GM12875 (cell line): ENCODE data around the gene CARM1.

Source experiments
- H3K4me3 ChIP-seq: one replicate; pipeline ENCODE4 v1.5.1; 2011; ENCODE audit warnings: low read depth, low read length, control low read depth
- TF ChIP-seq, protein P1 (sequence below): IDR thresholded peaks from 2 replicates; pipeline ENCODE4 v1.5.1; 2011; ENCODE audit warnings: low read depth, mild to moderate bottlenecking, control low read depth, inconsistent platforms, low read length, moderate library complexity, borderline replicate concordance; ENCODE audit not compliant: insufficient read depth

The CARM1 gene

DNA sequence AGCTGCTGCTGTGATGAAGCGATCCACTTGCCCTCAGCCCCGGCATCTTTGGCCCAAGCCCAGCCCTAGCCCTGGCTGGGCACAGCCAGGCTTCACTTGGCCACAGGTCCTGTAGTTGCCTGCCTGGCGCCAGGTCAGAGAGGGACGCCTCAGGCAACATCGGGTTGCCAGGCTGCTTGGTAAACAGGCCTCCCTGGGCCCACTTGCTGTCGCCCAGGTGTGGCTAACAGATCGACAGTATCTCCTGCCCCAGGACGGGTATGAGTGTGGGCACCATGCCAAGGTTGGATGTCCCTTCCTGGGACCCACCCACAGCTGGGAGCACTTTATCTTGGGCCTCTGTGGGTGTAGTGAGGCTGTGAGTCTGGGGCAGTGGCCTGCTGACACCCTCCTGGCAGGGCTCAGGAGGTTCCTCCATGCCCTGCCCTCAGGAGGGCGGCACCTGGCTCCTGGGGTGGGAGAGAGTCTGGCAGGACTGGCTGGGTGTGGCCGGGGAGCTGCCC, 27.8 kb downstream of the CARM1 start:
- TF ChIP-seq, protein P1, sequence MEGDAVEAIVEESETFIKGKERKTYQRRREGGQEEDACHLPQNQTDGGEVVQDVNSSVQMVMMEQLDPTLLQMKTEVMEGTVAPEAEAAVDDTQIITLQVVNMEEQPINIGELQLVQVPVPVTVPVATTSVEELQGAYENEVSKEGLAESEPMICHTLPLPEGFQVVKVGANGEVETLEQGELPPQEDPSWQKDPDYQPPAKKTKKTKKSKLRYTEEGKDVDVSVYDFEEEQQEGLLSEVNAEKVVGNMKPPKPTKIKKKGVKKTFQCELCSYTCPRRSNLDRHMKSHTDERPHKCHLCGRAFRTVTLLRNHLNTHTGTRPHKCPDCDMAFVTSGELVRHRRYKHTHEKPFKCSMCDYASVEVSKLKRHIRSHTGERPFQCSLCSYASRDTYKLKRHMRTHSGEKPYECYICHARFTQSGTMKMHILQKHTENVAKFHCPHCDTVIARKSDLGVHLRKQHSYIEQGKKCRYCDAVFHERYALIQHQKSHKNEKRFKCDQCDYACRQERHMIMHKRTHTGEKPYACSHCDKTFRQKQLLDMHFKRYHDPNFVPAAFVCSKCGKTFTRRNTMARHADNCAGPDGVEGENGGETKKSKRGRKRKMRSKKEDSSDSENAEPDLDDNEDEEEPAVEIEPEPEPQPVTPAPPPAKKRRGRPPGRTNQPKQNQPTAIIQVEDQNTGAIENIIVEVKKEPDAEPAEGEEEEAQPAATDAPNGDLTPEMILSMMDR = no peak

DNA sequence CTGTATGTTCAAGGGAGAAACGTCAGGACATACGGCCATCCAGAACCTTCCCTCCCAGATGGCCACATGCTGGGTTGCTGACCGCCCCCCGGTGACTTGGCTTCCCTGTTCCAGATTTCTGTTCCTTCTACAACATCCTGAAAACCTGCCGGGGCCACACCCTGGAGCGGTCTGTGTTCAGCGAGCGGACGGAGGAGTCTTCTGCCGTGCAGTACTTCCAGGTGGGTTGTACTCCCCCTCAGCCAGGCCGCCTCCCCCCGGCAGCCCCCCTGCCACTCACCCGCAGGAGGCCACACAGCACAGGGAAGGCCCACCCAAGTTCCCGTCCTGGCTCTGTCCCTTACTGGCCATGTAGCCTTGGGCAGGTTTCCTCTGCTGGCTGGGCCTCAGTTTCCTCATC, 36.6 kb downstream of the CARM1 start:
- H3K4me3 ChIP-seq = no peak overlapping the region
- TF ChIP-seq, protein P1 = no peak

More for the DNA sequence above, 27.8 kb downstream of the CARM1 start:
- H3K4me3 ChIP-seq = no peak overlapping the region

GRCh38 chr19:10908380-10908960, 37.1 kb downstream of the CARM1 start:
- TF ChIP-seq, protein P1 = no peak

GRCh38 chr19:10911579-10912363, 40.4 kb downstream of the CARM1 start:
- H3K4me3 ChIP-seq = no peak overlapping the region
- TF ChIP-seq, protein P1 = no peak

More at GRCh38 chr19:10908380-10908960, 37.1 kb downstream of the CARM1 start:
- no peak overlapping the region for H3K4me3 ChIP-seq

DNA sequence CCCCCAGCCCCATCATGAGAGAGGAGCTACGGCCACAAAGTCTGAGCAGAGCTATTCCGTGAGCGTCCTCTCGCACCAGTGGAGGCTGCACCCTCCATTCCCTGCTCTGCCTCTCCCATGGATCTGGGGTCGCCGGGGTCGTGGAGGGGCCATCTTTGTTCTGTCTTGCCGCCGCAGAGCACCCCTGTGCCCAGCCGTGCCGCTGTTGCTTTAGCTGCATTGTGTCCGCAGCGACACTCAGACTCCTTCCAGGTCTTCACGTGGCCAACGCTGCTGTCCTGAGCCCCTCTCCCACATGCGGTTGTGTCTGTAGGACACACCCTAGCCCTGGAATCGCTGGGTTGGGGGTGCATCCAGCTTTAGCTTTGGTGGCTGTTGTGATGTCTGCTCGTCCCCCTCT, 41.3 kb downstream of the CARM1 start:
- no peak overlapping the region for H3K4me3 ChIP-seq
- TF ChIP-seq, protein P1 = no peak

GRCh38 chr19:10913716-10914340, 42.5 kb downstream of the CARM1 start:
- H3K4me3 ChIP-seq = no peak overlapping the region
- TF ChIP-seq, protein P1 = no peak
